Suprapubic skin (tissue), 4 donors: ENCODE data around the gene LMX1A. TPM values are rescaled to one million over a fixed set of nuclear protein-coding genes. Genes with fewer than 3 reads are reported as not detected.

ENCODE experiments used
- DNase-seq, 2 donors: peaks; one replicate each; pipeline ENCODE4 v3.0.0-alpha.2; 2019; ENCODE audit warnings: low spot score in 2 of 2
- H3K27ac ChIP-seq: fragments of 200-600 bp; sonication (generic); one replicate; pipeline ENCODE4 v1.5.1; 2019
- H3K27me3 ChIP-seq: fragments of 200-600 bp; sonication (generic); one replicate; pipeline ENCODE4 v1.5.1; 2019
- H3K36me3 ChIP-seq: fragments of 200-600 bp; sonication (generic); one replicate; pipeline ENCODE4 v1.5.1; 2019
- H3K4me1 ChIP-seq: fragments of 200-600 bp; sonication (generic); one replicate; pipeline ENCODE4 v1.5.1; 2019
- H3K4me3 ChIP-seq: fragments of 200-600 bp; sonication (generic); one replicate; pipeline ENCODE4 v1.5.1; 2019; ENCODE audit warnings: mild to moderate bottlenecking
- H3K9me3 ChIP-seq: fragments of 200-600 bp; sonication (generic); one replicate; pipeline ENCODE4 v1.5.1; 2019
- CTCF ChIP-seq, 2 donors: fragments of 200-600 bp in 1 of 2; fragments of 450-650 bp in 1 of 2; sonication (generic) in 1 of 2; IDR thresholded peaks; one replicate each; pipeline ENCODE4 v1.5.1; 2016 to 2019; ENCODE audit warnings: antibody characterized with exemption in 2 of 2, mild to moderate bottlenecking in 1 of 2, moderate library complexity in 1 of 2
- EP300 ChIP-seq: sonication (generic); formaldehyde crosslinking; IDR thresholded peaks from one replicate; pipeline ENCODE4 v1.6.1; 2017; ENCODE audit warnings: antibody characterized with exemption
- POLR2A ChIP-seq, 2 donors: fragments of 450-650 bp; IDR thresholded peaks; one replicate each; pipeline ENCODE4 v1.6.1; 2017; ENCODE audit warnings: antibody characterized with exemption in 2 of 2, mild to moderate bottlenecking in 2 of 2, moderate library complexity in 2 of 2
- POLR2AphosphoS5 ChIP-seq, 3 donors: sonication (generic); formaldehyde crosslinking; IDR thresholded peaks; one replicate each; pipeline ENCODE4 v1.6.1; 2017; ENCODE audit warnings: antibody characterized with exemption in 3 of 3
- WGBS: methylation state at CpG from one replicate; pipeline ENCODE4 v1.1.5; 2018; 5-methylcytosine and 5-hydroxymethylcytosine counted together
- total RNA-seq, 4 donors: library from RNA; depleted of rRNA; stranded (reverse); fragments of >200 nt; gene quantifications; one replicate each; pipeline ENCODE4 v1.1.0, GENCODE V29; 2016

Gene LMX1A
- total RNA-seq, 4 donors from 2014 or later, result 0.44 TPM; not detected in 3

GRCh38 chr1:165284454-165284853 is 72.1 kb downstream of the LMX1A start:
- DNase-seq, result no peak
- Histone ChIP-seq H3K9me3 (no peaks in the 10 kb centered on the region), H3K36me3 (no peaks in the 10 kb centered on the region), H3K27ac (no peak overlapping the region), H3K4me3 (no peak overlapping the region), H3K4me1 (peaks cover 6% of the 10 kb centered on the region), H3K27me3 (peaks cover 4% of the 10 kb centered on the region)
- 18% methylated on average over 10 of the region's 10 CpGs for WGBS
- TF ChIP-seq CTCF (IDR thresholded peaks at IDR 0.05) (no peak), EP300 (no peak), POLR2AphosphoS5 (IDR thresholded peaks at IDR 0.05) (no peak), POLR2A (IDR thresholded peaks at IDR 0.05) (no peak)

GRCh38 chr1:165281207-165281901 is 75.2 kb downstream of the LMX1A start:
- no peak for TF ChIP-seq POLR2AphosphoS5 (IDR thresholded peaks at IDR 0.05)
- no peak for TF ChIP-seq POLR2A (IDR thresholded peaks at IDR 0.05)
- no peak for TF ChIP-seq EP300
- TF ChIP-seq CTCF (IDR thresholded peaks at IDR 0.05), result no peak
- H3K27ac ChIP-seq, result no peak overlapping the region
- no peak overlapping the region for H3K4me3 ChIP-seq
- H3K36me3 ChIP-seq, result no peaks in the 10 kb centered on the region
- 82% methylated on average over 2 of the region's 3 CpGs for WGBS
- no peaks in the 10 kb centered on the region for H3K4me1 ChIP-seq
- DNase-seq, result no peak
- H3K9me3 ChIP-seq, result no peaks in the 10 kb centered on the region
- H3K27me3 ChIP-seq, result peaks cover 7% of the 10 kb centered on the region

GRCh38 chr1:165279882-165280281 is 76.6 kb downstream of the LMX1A start:
- WGBS, result 70% methylated on average over 9 of the region's 9 CpGs
- Histone ChIP-seq H3K4me3 (no peak overlapping the region), H3K4me1 (no peaks in the 10 kb centered on the region), H3K36me3 (no peaks in the 10 kb centered on the region), H3K9me3 (no peaks in the 10 kb centered on the region), H3K27me3 (peaks cover 7% of the 10 kb centered on the region), H3K27ac (no peak overlapping the region)
- TF ChIP-seq EP300, result no peak
- no peak for TF ChIP-seq CTCF (IDR thresholded peaks at IDR 0.05)
- no peak for TF ChIP-seq POLR2A (IDR thresholded peaks at IDR 0.05)
- no peak for TF ChIP-seq POLR2AphosphoS5 (IDR thresholded peaks at IDR 0.05)
- no peak for DNase-seq

GRCh38 chr1:165276314-165276713 is 80.2 kb downstream of the LMX1A start:
- DNase-seq, result no peak
- WGBS, result 44% methylated on average over 2 of the region's 2 CpGs
- TF ChIP-seq POLR2AphosphoS5 (IDR thresholded peaks at IDR 0.05), result no peak
- TF ChIP-seq POLR2A (IDR thresholded peaks at IDR 0.05), result no peak
- TF ChIP-seq CTCF (IDR thresholded peaks at IDR 0.05), result no peak
- no peak for TF ChIP-seq EP300
- Histone ChIP-seq H3K27me3 (peaks cover 18% of the 10 kb centered on the region), H3K4me3 (no peak overlapping the region), H3K4me1 (no peaks in the 10 kb centered on the region), H3K27ac (no peak overlapping the region), H3K9me3 (no peaks in the 10 kb centered on the region), H3K36me3 (no peaks in the 10 kb centered on the region)

- TF ChIP-seq CTCF (IDR thresholded peaks at IDR 0.05) (no peak), EP300 (no peak), POLR2AphosphoS5 (IDR thresholded peaks at IDR 0.05) (no peak), POLR2A (IDR thresholded peaks at IDR 0.05) (no peak)
- peaks cover 4% of the 10 kb centered on the region for H3K27me3 ChIP-seq
- H3K27ac ChIP-seq, result no peak overlapping the region
- no peaks in the 10 kb centered on the region for H3K36me3 ChIP-seq
- DNase-seq, result no peak
- H3K4me1 ChIP-seq, result no peaks in the 10 kb centered on the region
- WGBS, result 55% methylated on average over 2 of the region's 3 CpGs
- H3K4me3 ChIP-seq, result no peak overlapping the region
- no peaks in the 10 kb centered on the region for H3K9me3 ChIP-seq
These were observed 91.2 kb downstream of the LMX1A start for GRCh38 chr1:165265196-165265838.
